SH-SY5Y (cell line): Measurements from ENCODE around the gene CPLX4.

Source experiments
- GATA2 ChIP-seq: IDR thresholded peaks from 2 replicates; pipeline ENCODE4 v1.6.1; 2011; ENCODE audit warnings: mild to moderate bottlenecking, low read depth, low read length
- GATA3 ChIP-seq: IDR thresholded peaks from 2 replicates; pipeline ENCODE4 v1.6.1; 2011; ENCODE audit warnings: low read depth, mild to moderate bottlenecking, low read length, moderate library complexity

DNA sequence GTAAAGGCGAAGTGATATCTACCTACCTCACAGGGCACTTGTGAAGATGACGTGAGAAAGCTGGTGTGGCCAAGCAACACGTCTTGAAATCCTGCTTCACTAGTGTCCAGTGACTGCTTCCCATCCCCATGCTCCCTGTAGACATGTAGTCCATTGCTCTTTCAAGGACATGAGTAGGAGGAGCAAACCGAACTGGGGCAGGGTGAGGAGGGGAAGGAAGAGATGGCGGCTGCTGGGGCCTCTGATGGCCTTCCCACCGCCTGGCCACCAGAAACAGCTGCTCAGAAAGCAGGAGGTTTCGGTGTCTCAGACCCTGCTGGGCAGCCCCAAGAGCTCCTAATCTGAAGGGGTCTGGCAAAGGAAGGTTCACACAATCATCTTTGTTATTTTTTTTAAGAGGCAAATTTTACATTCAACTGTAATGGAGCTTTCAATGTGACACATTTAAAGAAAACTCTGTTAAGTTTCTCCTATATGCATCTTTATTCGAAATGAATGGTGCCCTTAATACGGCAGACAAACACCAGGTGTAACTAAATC lies 14.7 kb downstream of the CPLX4 start:
- TF ChIP-seq GATA2: no peak
- TF ChIP-seq GATA3: no peak
